ENCODE measurements around the gene LMBRD1.

GRCh38 chr6:69690986-69691385 is 105.8 kb downstream of the LMBRD1 start:
- TF ChIP-seq, protein P1, sequence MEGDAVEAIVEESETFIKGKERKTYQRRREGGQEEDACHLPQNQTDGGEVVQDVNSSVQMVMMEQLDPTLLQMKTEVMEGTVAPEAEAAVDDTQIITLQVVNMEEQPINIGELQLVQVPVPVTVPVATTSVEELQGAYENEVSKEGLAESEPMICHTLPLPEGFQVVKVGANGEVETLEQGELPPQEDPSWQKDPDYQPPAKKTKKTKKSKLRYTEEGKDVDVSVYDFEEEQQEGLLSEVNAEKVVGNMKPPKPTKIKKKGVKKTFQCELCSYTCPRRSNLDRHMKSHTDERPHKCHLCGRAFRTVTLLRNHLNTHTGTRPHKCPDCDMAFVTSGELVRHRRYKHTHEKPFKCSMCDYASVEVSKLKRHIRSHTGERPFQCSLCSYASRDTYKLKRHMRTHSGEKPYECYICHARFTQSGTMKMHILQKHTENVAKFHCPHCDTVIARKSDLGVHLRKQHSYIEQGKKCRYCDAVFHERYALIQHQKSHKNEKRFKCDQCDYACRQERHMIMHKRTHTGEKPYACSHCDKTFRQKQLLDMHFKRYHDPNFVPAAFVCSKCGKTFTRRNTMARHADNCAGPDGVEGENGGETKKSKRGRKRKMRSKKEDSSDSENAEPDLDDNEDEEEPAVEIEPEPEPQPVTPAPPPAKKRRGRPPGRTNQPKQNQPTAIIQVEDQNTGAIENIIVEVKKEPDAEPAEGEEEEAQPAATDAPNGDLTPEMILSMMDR (conservative IDR thresholded peaks at IDR 0.05; ENCODE audit: low read depth, low read length), result no peak
- TF ChIP-seq POLR2A (IDR thresholded peaks at IDR 0.05; ENCODE audit: low read depth, low read length), result no peak
- no peak for TF ChIP-seq MXI1 (IDR thresholded peaks at IDR 0.05; ENCODE audit: borderline replicate concordance, low read depth, low read length)
- TF ChIP-seq RFX5 (IDR thresholded peaks at IDR 0.05; ENCODE audit: low read depth, low read length), result no peak
- TF ChIP-seq, protein P2, sequence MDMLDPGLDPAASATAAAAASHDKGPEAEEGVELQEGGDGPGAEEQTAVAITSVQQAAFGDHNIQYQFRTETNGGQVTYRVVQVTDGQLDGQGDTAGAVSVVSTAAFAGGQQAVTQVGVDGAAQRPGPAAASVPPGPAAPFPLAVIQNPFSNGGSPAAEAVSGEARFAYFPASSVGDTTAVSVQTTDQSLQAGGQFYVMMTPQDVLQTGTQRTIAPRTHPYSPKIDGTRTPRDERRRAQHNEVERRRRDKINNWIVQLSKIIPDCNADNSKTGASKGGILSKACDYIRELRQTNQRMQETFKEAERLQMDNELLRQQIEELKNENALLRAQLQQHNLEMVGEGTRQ (IDR thresholded peaks at IDR 0.05; ENCODE audit: low read depth, low read length), result no peak
- TF ChIP-seq ELK1 (IDR thresholded peaks at IDR 0.05; ENCODE audit: borderline replicate concordance, low read depth, low read length), result no peak
